ENCODE results near the gene CLCN1. TPM values are rescaled to one million over a fixed set of nuclear protein-coding genes. Genes with fewer than 3 reads are reported as not detected.
A peak's percentile ranks its signal among the peaks of the same experiment; 100 is the strongest.

Gene CLCN1
- total and polyA plus RNA-seq, 10 of the 15 experiments (the other 5 are each of a cell fraction or from before 2014, with no cell fraction given): 0.30 TPM; not detected in 9

DNA sequence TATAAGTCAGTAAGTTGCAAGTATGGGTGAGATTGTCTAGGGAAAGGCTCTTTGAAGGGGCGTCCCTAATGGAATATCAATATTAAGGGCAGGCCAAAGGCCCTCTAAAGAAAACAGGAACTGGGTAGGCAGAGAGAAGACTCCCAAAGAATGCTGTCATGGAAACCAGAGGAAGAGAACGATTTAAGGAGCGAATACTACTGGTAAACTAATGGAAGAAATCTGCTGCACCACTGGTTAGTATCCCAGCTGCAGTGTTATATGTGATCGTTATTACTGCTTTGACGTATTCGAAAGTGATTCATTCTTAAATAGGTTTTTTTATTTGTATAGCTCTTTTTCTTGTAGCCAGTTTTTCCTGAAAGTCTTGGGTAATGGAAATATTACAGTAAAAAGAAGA lies 26.5 kb upstream of the CLCN1 start:
- no TSS peak for BruUV-seq (replicated peaks)
- Histone ChIP-seq H3K9me3 (replicated peaks; ENCODE audit: control insufficient read depth, insufficient read depth, low read length) (no peaks in the 10 kb centered on the region; the same call in 2 of the 3 replicates), H3K4me3 (peak overlapping the region; percentile 78), H2AFZ (ENCODE audit: control insufficient read depth, low read depth, low read length) (peak overlapping the region; percentile 2; the same call in 1 of the 2 replicates), H3K27ac (ENCODE audit: control insufficient read depth, insufficient read depth) (peak overlapping the region; percentile 92), H3K36me3 (ENCODE audit: control insufficient read depth in 2 of 2, insufficient read depth in 2 of 2, low read length in 1 of 2) (peaks cover 9 to 13% of the 10 kb centered on the region in 2 experiments), H3K4me2 (ENCODE audit: control insufficient read depth, insufficient read depth) (peak overlapping the region; percentile 85), H3K4me1 (ENCODE audit: control insufficient read depth, insufficient read depth, low read length) (0 out of 2 replicates have a peak, but pooled peaks cover 3% of the 10 kb centered on the region), H4K20me1 (ENCODE audit: control insufficient read depth, insufficient read depth) (no peaks in the 10 kb centered on the region), H3K79me2 (ENCODE audit: control insufficient read depth, insufficient read depth, low read length) (peaks cover 35% of the 10 kb centered on the region), H3K27me3 (replicated peaks in 1 of 2; ENCODE audit: control insufficient read depth in 2 of 2, insufficient read depth in 2 of 2, low read length in 1 of 2) (no peaks in the 10 kb centered on the region), H3K9ac (ENCODE audit: control insufficient read depth, insufficient read depth, low read length) (peak overlapping the region; percentile 85)
- in situ Hi-C loops (cut with MboI): no loop called here
- FAIRE-seq (no peak), DNase-seq (ENCODE audit: low read depth, low spot score) (no peak), ATAC-seq (0 out of 3 replicates have a peak, but pooled peaks have one; percentile 2)
- SMC1A ChIA-PET (ENCODE audit: uncharacterized antibody, unreplicated experiment): interaction anchor here (0.6 to 1.8 kb wide), 8 partner anchors 19 to 125 kb away, joined by 3 to 7 read pairs (median 4); partner anchors contain the start of gene GSTK1
- intact Hi-C loops (cut with micrococcal nuclease; ENCODE audit: unreplicated experiment): loop anchor here (2.0 kb wide), 2 partner anchors 27 to 91 kb away; partner anchors contain the start of genes GSTK1 and ZYX
- POLR2A ChIA-PET: interaction anchor here (1.1 kb wide), 2 partner anchors 10 to 26 kb away, joined by 3 to 5 read pairs; partner anchors contain the start of gene GSTK1
- 23% methylated on average over 6 of the region's 6 CpGs for WGBS (ENCODE audit: insufficient coverage, insufficient replicate concordance, low lambda C conversion rate, missing lambda C conversion rate)
- CTCF ChIA-PET: interaction anchor here (0.8 to 2.9 kb wide), 5 partner anchors 9 to 49 kb away, joined by 3 to 17 read pairs (median 3); no protein-coding TSS in a partner anchor
- RAD21 ChIA-PET (ENCODE audit: unreplicated experiment): interaction anchor here (0.6 to 0.8 kb wide), 2 partner anchors 26 to 281 kb away, joined by 4 to 5 read pairs; partner anchors contain the start of gene GSTK1
- TF ChIP-seq NR2F1 (conservative IDR thresholded peaks at IDR 0.05): no peak
- no peak for TF ChIP-seq PBX3 (IDR thresholded peaks at IDR 0.05; ENCODE audit: insufficient replicate concordance, low read depth, low read length)
- TF ChIP-seq SKIL (IDR thresholded peaks at IDR 0.05; ENCODE audit: low read depth, poor library complexity, severe bottlenecking): no peak
- no peak for TF ChIP-seq CREM (IDR thresholded peaks at IDR 0.05; ENCODE audit: low read depth)
- TF ChIP-seq SUZ12 (IDR thresholded peaks at IDR 0.05; ENCODE audit: unreplicated experiment): no peak
- TF ChIP-seq NFYB (IDR thresholded peaks at IDR 0.05; ENCODE audit: insufficient read depth, low read depth, low read length): no peak
- no peak for TF ChIP-seq HDGF (IDR thresholded peaks at IDR 0.05)
- no peak for TF ChIP-seq YY1 (IDR thresholded peaks at IDR 0.05; ENCODE audit: low read depth, low read length)
- no peak for TF ChIP-seq USF2 (IDR thresholded peaks at IDR 0.05; ENCODE audit: borderline replicate concordance, low read depth, low read length)
- TF ChIP-seq SPI1 (IDR thresholded peaks at IDR 0.05; ENCODE audit: borderline replicate concordance, insufficient read depth, low read depth, low read length): peak; percentile 78
- TF ChIP-seq IKZF1 (conservative IDR thresholded peaks at IDR 0.05): 0 out of 2 replicates have a peak, but pooled peaks have one; percentile 12
- no peak for TF ChIP-seq MTA2 (IDR thresholded peaks at IDR 0.05; ENCODE audit: low read depth)
- TF ChIP-seq GABPA (IDR thresholded peaks at IDR 0.05; ENCODE audit: low read depth): no peak
- TF ChIP-seq FOXK2 (IDR thresholded peaks at IDR 0.05): no peak
- no peak for TF ChIP-seq TBL1XR1 (IDR thresholded peaks at IDR 0.05; ENCODE audit: low read depth, low read length)
- no peak for TF ChIP-seq CEBPB (IDR thresholded peaks at IDR 0.05; ENCODE audit: borderline replicate concordance in 1 of 2, low read depth in 2 of 2, low read length in 2 of 2)
- no peak for TF ChIP-seq IKZF2 (IDR thresholded peaks at IDR 0.05)
- no peak for TF ChIP-seq NFYA (IDR thresholded peaks at IDR 0.05; ENCODE audit: borderline replicate concordance, low read depth, low read length)
- no peak for TF ChIP-seq NBN (IDR thresholded peaks at IDR 0.05)
